Stimulated activated CD4-positive, alpha-beta T cell treated with anti-CD3 and anti-CD28 coated beads, Interleukin-12 subunit alpha, Interleukin-12 subunit beta, amount 100 ng/mL, for 4 hours (primary cell): ENCODE data around the gene COG4.
"Not testable (repeated sequence)": the region's sequence is repeated elsewhere in the genome, so short reads cannot be mapped to it uniquely, and the experiment has no call there.

Experiments
- DNase-seq: peaks from one replicate; pipeline ENCODE4 v3.0.0-alpha.2; 2020

Gene COG4

GRCh38 chr16:70523076-70523742, at the start of gene COG4:
Gene COG4 (minus strand): TSS chr16:70523554. CDS start chr16:70523543, 11 bp downstream.
- peak; percentile 88 for DNase-seq

- DNase-seq, result no peak
These were observed 49.5 kb upstream of the COG4 start for GRCh38 chr16:70572926-70573270.

GRCh38 chr16:70572050-70572925, 48.9 kb upstream of the COG4 start:
- DNase-seq, result no peak

- DNase-seq, result no peak
These were observed 48.3 kb upstream of the COG4 start for GRCh38 chr16:70571623-70572022.

- no peak for DNase-seq
These were observed 47.7 kb upstream of the COG4 start for GRCh38 chr16:70570967-70571570.

- DNase-seq, result no peak
These were observed 46.4 kb upstream of the COG4 start for GRCh38 chr16:70569752-70570151.

GRCh38 chr16:70568601-70569237, 45.4 kb upstream of the COG4 start:
- no peak for DNase-seq

- DNase-seq, result no peak
These were observed 41.7 kb upstream of the COG4 start for GRCh38 chr16:70565053-70565452.

- no peak for DNase-seq
These were observed 40.3 kb upstream of the COG4 start for GRCh38 chr16:70563636-70564035.

GRCh38 chr16:70561623-70562022, 38.3 kb upstream of the COG4 start:
- no peak for DNase-seq

- DNase-seq, result no peak
These were observed 32.7 kb upstream of the COG4 start for GRCh38 chr16:70556063-70556462.

- no peak for DNase-seq
These were observed 30.3 kb upstream of the COG4 start for GRCh38 chr16:70553645-70554044.

GRCh38 chr16:70552675-70553074, 29.3 kb upstream of the COG4 start:
- no peak for DNase-seq

GRCh38 chr16:70551788-70552187, 28.4 kb upstream of the COG4 start:
- no peak for DNase-seq

- DNase-seq, result no peak
These were observed 26.7 kb upstream of the COG4 start for GRCh38 chr16:70550082-70550481.

GRCh38 chr16:70548936-70549335, 25.6 kb upstream of the COG4 start:
- DNase-seq, result no peak

- DNase-seq, result no peak
These were observed 21.2 kb upstream of the COG4 start for GRCh38 chr16:70544548-70544947.

- no peak for DNase-seq
These were observed 17.6 kb upstream of the COG4 start for GRCh38 chr16:70540994-70541393.

GRCh38 chr16:70534971-70535370, 11.6 kb upstream of the COG4 start:
- DNase-seq, result no peak

- DNase-seq, result not testable (repeated sequence)
These were observed 6.6 kb upstream of the COG4 start for GRCh38 chr16:70529954-70530353.

GRCh38 chr16:70529051-70529777, 5.9 kb upstream of the COG4 start:
- DNase-seq, result no peak

GRCh38 chr16:70527315-70527996, 4.1 kb upstream of the COG4 start:
- DNase-seq, result no peak
